Kidney glomerular epithelial cell (primary cell): ENCODE measurements around the gene CLN6.
A peak's percentile ranks its signal among the peaks of the same experiment; 100 is the strongest.

ENCODE experiments used
- DNase-seq: peaks from one replicate; lab custom pipeline; 2025; lab: John Stamatoyannopoulos, UW

CLN6 gene

GRCh38 chr15:68229386-68230156 is at the start of gene CLN6:
Gene CLN6 (minus strand): TSS chr15:68229728. CDS start chr15:68229584, 144 bp downstream.
- DNase-seq = peak; percentile 79

- DNase-seq = no peak
Measured at GRCh38 chr15:68278595-68279405, 49.3 kb upstream of the CLN6 start.

DNA sequence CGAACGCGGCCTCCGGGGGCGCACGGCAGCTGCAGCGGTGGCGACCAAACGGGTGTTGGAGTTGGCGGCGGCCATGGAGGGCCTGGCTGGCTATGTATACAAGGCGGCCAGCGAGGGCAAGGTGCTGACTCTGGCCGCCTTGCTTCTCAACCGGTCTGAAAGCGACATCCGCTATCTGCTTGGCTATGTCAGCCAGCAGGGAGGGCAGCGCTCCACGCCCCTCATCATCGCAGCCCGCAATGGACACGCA is 48.7 kb upstream of the CLN6 start:
- no peak for DNase-seq

DNA sequence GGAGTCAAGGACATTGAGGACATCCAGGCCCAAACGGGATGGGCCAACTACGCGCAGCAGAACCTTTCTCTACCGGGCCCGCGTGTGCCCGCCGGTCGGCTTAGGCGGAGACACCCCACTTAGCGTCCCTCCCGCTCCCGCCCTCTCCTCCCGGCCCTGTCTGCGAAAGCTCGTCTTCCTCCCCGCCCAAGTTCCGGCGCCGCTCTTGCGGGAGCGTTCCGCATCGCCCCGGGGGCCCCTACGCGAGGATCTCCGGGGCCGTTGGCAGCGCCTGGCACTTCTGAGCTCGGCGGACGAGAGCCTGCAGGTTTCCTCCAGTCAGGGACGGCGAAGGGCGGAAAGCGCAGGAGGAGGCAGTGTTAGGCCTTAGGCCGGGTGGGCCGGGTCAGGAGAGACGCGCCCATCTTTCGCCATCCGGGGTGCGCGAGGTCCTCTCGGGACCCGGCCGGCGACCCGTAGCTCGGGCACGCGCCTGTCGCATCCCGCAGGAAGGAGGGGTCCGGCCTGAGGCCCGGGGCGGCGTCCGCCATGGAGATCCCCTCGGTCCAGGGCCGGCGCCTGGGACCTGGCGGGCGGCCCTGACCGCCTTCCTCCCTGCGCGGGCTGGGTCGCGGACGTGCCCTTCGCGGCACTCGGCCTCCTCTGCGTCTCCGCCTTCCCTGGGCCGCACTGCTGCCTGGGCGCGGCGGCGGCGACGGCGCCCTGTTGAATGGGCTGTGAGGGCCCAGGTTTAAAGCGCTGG is 48.2 kb upstream of the CLN6 start, which contains the start of gene FEM1B:
Gene FEM1B, plus strand, starts transcription at position 143 of the 742 bp plus-strand sequence. CDS start 673 bp downstream, outside the sequence.
- DNase-seq = peak; percentile 86

DNA sequence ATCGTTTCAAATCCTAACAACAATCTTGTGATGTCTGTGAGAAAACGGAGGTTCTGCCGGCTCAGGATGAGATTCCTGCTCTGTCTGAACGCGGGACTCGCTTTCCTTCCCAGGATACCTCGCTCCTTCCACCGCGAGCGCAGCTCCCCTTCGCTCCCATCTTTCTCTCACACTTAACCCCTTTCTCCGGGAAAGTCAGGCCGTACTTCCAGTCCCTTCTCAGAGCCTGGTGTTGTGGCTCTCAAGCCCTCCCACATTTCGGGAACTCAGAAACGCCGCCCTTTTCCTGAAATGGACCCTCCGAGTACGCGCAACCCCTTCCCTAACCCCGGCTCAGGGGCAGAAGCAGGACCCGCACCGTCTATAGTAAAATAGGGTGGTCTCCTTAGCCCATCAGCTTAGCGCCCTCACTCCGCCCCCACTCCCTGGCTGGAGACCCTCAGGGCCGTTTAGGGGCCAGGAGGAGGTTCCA is 47.6 kb upstream of the CLN6 start:
- DNase-seq = no peak

GRCh38 chr15:68276668-68277067 is 47.1 kb upstream of the CLN6 start:
- DNase-seq = no peak

GRCh38 chr15:68275165-68275746 is 45.7 kb upstream of the CLN6 start:
- DNase-seq = no peak

- no peak for DNase-seq
Measured at GRCh38 chr15:68274201-68274848, 44.8 kb upstream of the CLN6 start.

DNA sequence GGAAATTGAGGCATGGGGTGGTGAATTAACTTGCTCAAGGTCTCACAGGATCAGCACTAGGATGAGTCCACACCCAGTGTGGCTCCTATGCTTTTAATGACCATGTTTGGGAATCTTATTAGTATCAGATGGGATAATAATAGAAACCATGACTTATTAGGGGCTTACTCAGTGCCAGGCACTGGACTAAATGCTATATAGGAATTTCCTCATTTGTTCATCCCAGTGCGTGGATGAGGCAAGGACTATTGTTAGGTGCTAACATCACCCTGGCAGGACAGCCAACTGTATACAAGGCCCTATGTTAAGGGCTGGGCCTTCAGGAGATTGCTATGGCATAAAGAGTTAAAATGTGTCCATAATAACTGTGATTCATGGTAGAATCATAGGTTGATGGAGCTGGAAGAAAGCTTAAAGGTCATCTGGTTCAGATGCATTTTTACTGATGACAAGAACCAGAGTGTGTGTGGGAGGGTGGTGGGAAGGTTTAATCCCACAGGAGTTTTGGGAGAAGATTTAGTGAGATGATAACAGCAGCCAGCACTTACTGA is 43.3 kb upstream of the CLN6 start:
- peak; percentile 95 for DNase-seq

DNA sequence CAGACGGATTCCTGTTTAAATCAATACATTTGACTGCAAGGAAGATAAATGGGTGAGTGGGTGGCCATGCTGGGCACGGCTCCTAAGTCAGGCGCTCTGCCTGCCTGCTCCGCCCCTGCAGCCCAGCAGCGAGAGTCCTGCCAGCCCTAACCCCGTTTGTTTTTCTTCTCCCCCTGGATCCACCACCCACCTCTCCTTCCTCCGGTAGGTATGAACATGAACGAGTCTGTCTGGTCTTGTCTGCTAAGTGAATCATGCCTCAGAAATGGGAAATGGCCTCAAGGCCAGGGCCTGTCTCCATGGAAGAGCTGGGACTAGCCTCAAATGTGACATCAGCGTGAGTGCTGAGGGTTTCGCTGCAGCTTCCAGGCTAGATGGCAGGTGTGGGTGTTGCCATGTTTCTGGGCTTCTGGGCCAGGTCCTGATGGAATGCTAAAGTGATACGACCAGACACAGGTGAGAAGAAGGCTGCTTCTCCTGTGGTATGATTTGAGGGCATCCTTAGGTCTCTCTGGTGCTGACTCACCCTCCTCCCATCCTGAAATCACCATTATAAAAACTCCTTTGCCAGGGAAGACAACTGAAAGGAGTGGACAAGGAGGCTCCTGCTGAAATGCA is 42.4 kb upstream of the CLN6 start:
- peak; percentile 95 for DNase-seq

DNA sequence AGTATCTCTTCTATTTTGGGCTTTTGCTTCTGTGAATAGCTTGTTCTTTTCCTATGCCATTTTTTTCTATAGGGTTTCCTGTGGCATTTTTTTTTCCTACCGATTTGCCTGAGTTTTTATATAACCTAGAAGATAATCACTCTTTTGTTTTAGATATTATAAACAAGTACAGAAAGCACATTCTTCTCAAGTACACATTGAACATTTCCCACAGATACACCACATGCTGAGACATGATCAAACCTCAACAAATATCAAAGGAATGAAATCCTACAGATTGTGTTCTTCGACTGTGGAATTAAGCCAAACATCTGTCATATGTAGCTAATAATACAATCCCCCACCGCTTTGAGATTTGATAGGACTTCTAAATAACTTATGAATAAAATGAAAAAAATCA is 38.9 kb upstream of the CLN6 start:
- DNase-seq = no peak

GRCh38 chr15:68265674-68266073 is 36.1 kb upstream of the CLN6 start:
- no peak for DNase-seq

- DNase-seq = no peak
Measured at GRCh38 chr15:68265081-68265480, 35.6 kb upstream of the CLN6 start.

DNA sequence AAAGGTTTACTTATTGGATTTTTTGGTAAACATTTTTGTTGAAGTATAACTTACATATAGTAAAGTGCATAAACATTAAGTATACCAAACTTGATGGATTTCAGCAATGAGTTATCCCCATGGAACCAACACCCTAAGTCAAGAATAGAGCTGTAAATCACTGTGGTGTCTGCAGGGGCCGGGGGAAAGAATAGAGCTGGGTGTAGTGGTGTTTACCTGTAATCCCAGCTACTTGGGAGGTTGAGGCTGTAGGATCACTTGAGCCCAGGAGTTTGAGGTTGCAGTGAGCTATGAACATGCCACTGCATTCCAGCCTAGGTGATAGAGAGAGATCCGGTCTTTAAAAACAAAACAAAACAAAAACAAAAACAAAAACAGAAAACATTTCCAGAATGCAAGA is 34.8 kb upstream of the CLN6 start:
- no peak for DNase-seq

DNA sequence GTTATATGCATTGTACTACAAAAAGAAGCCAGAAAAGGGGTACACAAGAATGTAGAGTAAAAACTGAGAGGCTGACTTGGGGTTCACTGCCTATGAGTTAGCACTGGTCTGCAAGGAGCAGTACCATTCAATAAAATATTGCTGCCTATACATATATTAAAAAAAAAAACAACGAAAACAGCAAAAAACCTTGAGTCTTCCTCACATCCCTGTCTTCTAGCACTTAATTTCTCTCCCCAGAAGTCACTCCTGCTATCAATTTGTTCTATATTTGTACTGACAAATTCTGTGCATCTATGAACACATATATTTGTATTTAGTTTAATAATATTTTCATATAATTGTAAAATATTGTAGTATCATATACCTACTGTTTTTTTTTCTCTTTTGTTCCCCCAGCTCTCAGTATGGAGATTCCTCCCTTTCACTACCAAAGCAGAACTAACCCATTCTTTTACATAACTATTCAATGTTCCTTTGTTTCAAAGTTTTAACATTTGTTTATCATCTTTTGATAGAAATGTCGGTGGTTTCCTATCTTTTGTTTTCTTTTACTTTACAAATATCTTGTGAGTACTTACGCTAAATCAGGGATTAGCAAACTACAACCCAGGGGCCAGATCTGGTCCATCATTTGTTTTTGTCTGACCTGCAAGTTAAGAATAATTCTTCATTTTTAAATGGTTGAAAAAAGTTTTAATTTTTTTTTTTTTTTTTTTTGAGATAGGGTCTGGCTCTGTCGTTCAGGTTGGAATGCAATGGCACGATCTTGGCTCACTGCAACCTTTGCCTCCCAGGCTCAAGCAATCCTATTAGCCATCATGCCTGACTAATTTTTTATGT is 33.2 kb upstream of the CLN6 start:
- DNase-seq = no peak

- no peak for DNase-seq
Measured at GRCh38 chr15:68261980-68262379, 32.5 kb upstream of the CLN6 start.

- no peak for DNase-seq
Measured at GRCh38 chr15:68261241-68261640, 31.7 kb upstream of the CLN6 start.

- DNase-seq = no peak
Measured at GRCh38 chr15:68259883-68260282, 30.4 kb upstream of the CLN6 start.

- DNase-seq = peak; percentile 24
Measured at GRCh38 chr15:68258692-68259091, 29.2 kb upstream of the CLN6 start.
